ENCODE results near the gene RPN2.

RPN2 gene

DNA sequence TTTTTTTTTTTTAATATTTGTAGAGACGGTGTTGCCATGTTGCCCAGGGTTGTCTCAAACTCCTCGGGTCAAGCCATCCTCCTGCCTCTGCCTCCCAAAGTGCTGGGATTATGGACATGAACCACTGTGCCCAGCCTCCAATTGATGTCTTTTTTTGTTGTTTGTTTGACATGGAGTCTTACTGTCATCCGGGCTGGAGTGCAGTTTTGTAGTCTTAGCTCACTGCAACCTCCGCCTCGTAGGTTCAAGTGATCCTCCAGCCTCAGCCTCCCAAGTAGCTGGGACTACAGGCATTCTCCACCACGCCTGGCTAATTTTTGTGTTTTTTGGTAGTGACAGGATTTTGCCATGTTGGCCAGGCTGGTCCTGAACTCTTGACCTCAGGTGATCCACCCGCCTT is 9.7 kb downstream of the RPN2 start:
- no peak for DNase-seq

DNA sequence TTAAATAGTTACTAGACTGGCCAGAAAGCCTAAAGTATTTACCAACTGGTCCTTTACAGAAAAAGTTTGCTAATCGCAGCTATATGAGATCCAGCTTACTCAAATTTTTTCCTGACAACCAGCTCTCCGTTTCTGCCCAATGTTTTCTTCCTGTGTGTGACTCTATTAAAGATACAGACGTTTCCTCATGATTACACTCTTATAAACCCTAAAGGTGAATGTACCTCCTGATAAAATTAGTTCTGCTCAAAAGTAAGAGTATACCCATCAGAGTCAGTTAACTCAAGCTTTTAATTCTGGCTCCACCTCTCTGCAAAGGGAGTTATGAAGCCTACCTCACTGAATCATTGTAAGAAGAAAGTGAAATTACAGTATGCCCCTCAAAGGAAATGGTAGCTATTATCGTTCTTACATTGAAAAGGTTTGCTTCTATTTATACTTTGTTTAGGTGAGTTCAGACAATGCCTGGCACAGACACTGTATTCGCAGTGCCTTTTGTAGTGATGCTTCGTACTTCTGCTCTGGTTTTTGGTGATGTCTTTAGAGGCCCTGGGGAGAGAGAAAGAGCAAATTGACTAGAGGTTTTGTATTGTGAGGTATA is 10.4 kb downstream of the RPN2 start:
- no peak for DNase-seq

- DNase-seq, result peak; percentile 5
These were observed 11.4 kb downstream of the RPN2 start for GRCh38 chr20:37190354-37191112.

- DNase-seq, result peak; percentile 76
These were observed 13.2 kb downstream of the RPN2 start for GRCh38 chr20:37192137-37192854.

DNA sequence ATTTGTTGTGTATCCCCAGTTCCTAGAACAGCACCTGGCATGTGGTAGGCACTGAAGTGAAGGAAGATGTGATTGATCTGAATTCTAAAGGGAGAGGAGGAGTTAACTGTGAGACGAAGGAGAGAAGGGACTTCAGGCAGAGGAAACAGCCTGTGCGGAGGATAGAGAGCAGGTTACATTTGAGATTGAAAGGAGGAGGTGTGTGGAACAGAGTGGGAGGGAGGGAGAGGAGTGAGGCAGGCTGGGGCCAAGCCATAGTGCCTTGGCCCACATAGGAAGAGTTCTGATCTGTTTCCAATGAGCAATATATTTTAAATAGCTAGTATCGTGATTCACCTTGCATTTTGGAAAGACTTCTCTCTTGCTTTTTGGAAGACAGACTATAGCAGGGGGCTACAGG is 14.1 kb downstream of the RPN2 start:
- no peak for DNase-seq

- no peak for DNase-seq
These were observed 14.7 kb downstream of the RPN2 start for GRCh38 chr20:37193821-37194220.

DNA sequence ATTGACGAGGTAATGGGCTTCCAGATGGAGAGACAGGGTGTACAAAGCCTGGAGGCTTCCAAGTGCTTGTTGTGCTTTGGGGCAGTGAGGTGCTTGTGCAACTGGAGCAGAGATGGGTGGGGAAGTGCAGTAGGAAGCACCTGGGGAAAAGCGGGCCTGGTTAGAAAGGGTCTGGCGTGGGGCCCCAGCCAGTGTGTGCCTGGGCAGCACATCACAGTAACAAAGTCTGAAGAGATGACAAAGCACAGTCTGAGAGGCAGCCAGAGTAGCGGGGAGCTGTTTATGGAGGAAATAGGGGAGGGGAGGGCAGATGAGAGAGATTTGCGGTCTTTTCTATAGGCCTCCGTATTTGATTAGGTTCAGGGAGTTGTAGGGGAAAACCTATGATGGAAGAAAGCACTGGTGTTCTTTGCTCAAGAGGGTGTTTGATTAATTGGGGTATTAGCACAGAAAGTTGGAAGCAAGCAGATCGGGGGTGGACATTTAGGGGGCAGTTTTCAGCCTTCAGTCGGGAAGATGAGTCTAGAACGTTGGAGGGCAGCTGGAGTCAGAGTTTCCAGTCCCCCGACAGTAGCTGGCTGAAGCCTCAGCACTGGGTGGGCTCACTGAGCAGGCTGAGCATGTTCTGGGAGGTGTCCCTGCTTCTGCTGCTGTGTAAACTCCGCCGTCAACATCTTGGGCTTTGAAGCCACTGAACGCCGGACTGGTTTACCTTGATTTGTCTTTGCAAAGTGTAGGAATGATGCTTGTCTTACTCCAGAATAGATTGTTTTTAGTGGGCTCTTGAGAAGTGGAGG is 15.7 kb downstream of the RPN2 start:
- peak; percentile 8 for DNase-seq

GRCh38 chr20:37198932-37199660 is 20.0 kb downstream of the RPN2 start:
- no peak for DNase-seq

GRCh38 chr20:37200376-37200775 is 21.2 kb downstream of the RPN2 start:
- DNase-seq, result no peak

GRCh38 chr20:37200926-37201826 is 22.0 kb downstream of the RPN2 start:
- no peak for DNase-seq

DNA sequence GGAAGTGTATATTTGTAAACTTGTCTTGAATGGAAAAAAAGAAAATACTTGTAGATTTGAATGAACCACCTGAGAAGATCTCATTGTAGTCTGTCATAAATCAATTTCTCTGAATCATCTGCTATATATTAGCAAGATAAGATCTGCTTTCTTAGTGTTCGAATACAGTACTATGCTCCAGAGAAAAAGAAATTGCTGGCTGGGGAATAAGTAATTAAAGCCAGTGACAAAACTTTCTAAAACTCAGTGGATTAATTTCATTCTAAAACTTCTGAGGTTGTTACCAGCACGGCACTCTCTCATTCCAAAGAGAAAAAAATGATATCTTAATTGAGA is 22.7 kb downstream of the RPN2 start:
- DNase-seq, result no peak

DNA sequence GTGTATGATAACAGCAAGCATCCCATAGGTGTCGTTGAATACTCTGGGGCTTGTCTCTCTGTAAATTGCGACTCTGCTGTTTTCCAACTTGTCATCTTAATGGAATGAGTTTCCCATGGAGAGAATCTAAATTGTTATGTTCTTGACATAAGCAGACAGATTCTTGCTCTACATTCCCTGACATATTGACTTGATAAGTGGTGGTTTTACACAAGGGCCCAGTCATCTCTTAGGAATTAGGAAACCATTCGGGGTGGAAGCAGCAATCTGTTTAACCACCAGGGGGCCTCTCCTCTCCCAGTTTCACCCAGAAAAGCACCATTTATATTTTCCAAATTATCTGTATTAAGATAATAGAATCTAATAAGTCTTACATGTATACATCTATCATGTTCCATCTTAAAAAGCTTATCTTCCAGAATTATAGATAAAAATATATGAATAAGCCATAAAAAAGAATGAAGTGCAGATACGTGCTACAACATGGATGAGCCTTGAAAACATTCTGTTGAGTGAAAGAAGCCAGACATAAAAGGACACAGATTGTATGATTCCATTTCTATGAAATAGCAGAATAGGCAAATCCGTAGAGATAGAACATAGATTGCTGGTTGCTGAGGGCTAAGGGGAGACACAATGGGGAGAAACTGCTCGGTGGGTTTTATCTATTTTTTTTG is 23.3 kb downstream of the RPN2 start:
- peak; percentile 30 for DNase-seq

- DNase-seq, result no peak
These were observed 24.9 kb downstream of the RPN2 start for GRCh38 chr20:37204056-37204455.

GRCh38 chr20:37205130-37205529 is 26.0 kb downstream of the RPN2 start:
- no peak for DNase-seq

DNA sequence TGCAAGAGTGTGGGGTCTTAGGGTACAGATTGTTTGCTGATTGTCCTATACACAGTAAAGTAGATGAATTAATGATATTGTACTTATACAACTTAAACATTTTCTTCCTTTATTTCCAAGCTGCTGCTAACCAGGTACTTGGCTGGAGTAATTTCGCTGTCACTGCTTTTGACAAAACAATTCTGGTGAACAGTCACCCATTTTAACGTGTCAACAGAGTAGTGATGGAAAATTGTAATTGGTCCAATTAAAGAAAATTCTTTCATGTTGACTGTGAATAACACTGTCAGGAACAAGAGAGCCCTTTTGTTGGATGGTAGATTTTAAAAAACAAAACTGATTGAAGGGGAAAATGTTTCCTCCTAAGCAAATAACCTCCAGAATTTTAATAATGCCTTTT is 26.7 kb downstream of the RPN2 start:
- DNase-seq, result no peak

GRCh38 chr20:37207171-37207570 is 28.0 kb downstream of the RPN2 start:
- no peak for DNase-seq

DNA sequence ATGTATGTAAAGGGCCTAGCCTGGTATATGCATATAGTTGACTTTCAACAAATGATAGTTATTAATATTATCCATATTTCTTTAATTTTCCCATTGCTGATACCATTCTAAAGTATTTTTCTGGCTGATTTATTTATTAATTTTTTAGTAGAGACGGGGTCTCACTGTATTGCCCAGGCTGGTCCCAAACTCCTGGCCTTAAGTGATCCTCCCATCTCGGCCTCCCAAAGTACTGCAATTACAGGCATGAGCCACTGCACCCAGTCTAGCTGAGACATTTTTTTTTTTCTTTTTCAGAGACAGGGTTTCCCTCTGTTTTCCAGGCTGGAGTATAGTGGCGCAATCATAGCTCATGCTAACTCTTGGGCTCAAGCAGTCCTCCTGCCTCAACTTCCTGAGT is 30.1 kb downstream of the RPN2 start:
- DNase-seq, result no peak

GRCh38 chr20:37209661-37210314 is 30.7 kb downstream of the RPN2 start:
- DNase-seq, result no peak

- DNase-seq, result no peak
These were observed 39.3 kb downstream of the RPN2 start for GRCh38 chr20:37218441-37218840.

- no peak for DNase-seq
These were observed 39.8 kb downstream of the RPN2 start for GRCh38 chr20:37218976-37219375.

Data from CD4-positive, alpha-beta T cell treated with Interleukin-21 for 1 hour (primary cell).